Testis (tissue), 3 donors: ENCODE measurements around the gene GRHL3. TPM values are rescaled to one million over a fixed set of nuclear protein-coding genes. Genes with fewer than 3 reads are reported as not detected.

Experiments used
- DNase-seq: peaks from one replicate; pipeline ENCODE4 v3.0.0-alpha.2; 2019
- H3K27ac ChIP-seq, 2 donors: fragments of 200-600 bp; sonication (generic); one replicate each; pipeline ENCODE4 v1.5.1; 2019
- H3K27me3 ChIP-seq: fragments of 200-600 bp; sonication (generic); one replicate; pipeline ENCODE4 v1.5.1; 2019
- H3K36me3 ChIP-seq: fragments of 200-600 bp; sonication (generic); one replicate; pipeline ENCODE4 v1.5.1; 2017; ENCODE audit warnings: low read depth; ENCODE audit errors: missing control alignments
- H3K4me1 ChIP-seq: fragments of 200-600 bp; sonication (generic); one replicate; pipeline ENCODE4 v1.5.1; 2019
- H3K4me3 ChIP-seq, 2 donors: fragments of 200-600 bp; sonication (generic); one replicate each; pipeline ENCODE4 v1.5.1; 2017 to 2019
- H3K9me3 ChIP-seq: fragments of 200-600 bp; sonication (generic); one replicate; pipeline ENCODE4 v1.5.1; 2017
- CTCF ChIP-seq, 3 experiments: fragments of 450-650 bp in 2 of 3; fragments of 200-600 bp in 1 of 3; sonication (generic) in 1 of 3; IDR thresholded peaks; one replicate each; pipeline ENCODE4 v1.5.1; 2016 to 2019; ENCODE audit warnings: antibody characterized with exemption in 3 of 3, mild to moderate bottlenecking in 2 of 3, moderate library complexity in 1 of 3
- POLR2A ChIP-seq: fragments of 450-650 bp; IDR thresholded peaks from one replicate; pipeline ENCODE4 v1.6.1; 2017; ENCODE audit warnings: antibody characterized with exemption, mild to moderate bottlenecking, moderate library complexity
- WGBS, 2 donors: methylation state at CpG; one replicate each; pipeline ENCODE4 v1.1.5; 2018; 5-methylcytosine and 5-hydroxymethylcytosine counted together
- intact Hi-C: fragments of 100-400 bp; cut with DNase I; formaldehyde crosslinking; loops from one replicate; pipeline ENCODE4 v1.15.1; 2023; ENCODE audit warnings: low total_unique reads
- polyA plus RNA-seq: library from polyadenylated mRNA; stranded (reverse); fragments of 350-450 nt; fragmentation: Illumina TruSeq; extraction: RNeasy Lipid Tissue Mini Kit (QIAGEN cat#74804); gene quantifications from one replicate; pipeline ENCODE4 v1.2.3, GENCODE V29; 2014; ENCODE audit warnings: low read depth, low replicate concordance; ENCODE audit not compliant: insufficient read depth
- total RNA-seq, 2 donors: library from RNA; depleted of rRNA; stranded (reverse); fragments of >200 nt; gene quantifications; one replicate each; pipeline ENCODE4 v1.2.3, GENCODE V29; 2016

GRHL3 gene
- total and polyA plus RNA-seq, 3 donors from 2014 or later = 2.7 to 9.5 (median 3.2) TPM

- Histone ChIP-seq H3K36me3 (no peaks in the 10 kb centered on the region), H3K27me3 (no peaks in the 10 kb centered on the region), H3K9me3 (no peaks in the 10 kb centered on the region), H3K4me1 (no peaks in the 10 kb centered on the region), H3K27ac (no peak overlapping the region), H3K4me3 (no peak overlapping the region)
- TF ChIP-seq CTCF (IDR thresholded peaks at IDR 0.05) = no peak
- TF ChIP-seq POLR2A = no peak
- intact Hi-C loops = no loop called here
- no peak for DNase-seq
These were observed 8.3 kb downstream of the GRHL3 start for GRCh38 chr1:24327486-24327885.

GRCh38 chr1:24327891-24328290 is 8.7 kb downstream of the GRHL3 start:
- Histone ChIP-seq H3K27ac (no peak overlapping the region), H3K27me3 (no peaks in the 10 kb centered on the region), H3K4me3 (no peak overlapping the region), H3K9me3 (no peaks in the 10 kb centered on the region), H3K36me3 (no peaks in the 10 kb centered on the region), H3K4me1 (no peaks in the 10 kb centered on the region)
- intact Hi-C loops = no loop called here
- no peak for TF ChIP-seq CTCF (IDR thresholded peaks at IDR 0.05)
- TF ChIP-seq POLR2A = no peak
- WGBS, 2 donors = 69 to 76% methylated on average over 2 of the region's 2 CpGs
- no peak for DNase-seq

GRCh38 chr1:24329331-24329730 is 10.2 kb downstream of the GRHL3 start:
- Histone ChIP-seq H3K27me3 (no peaks in the 10 kb centered on the region), H3K27ac (no peak overlapping the region), H3K4me1 (no peaks in the 10 kb centered on the region), H3K4me3 (no peak overlapping the region), H3K9me3 (no peaks in the 10 kb centered on the region), H3K36me3 (no peaks in the 10 kb centered on the region)
- DNase-seq = no peak
- TF ChIP-seq CTCF (IDR thresholded peaks at IDR 0.05) = no peak
- no peak for TF ChIP-seq POLR2A
- WGBS, 2 donors = 80 to 93% methylated on average over 9 of the region's 9 CpGs
- intact Hi-C loops = no loop called here

- H3K27ac ChIP-seq = no peak overlapping the region
- H3K36me3 ChIP-seq = no peaks in the 10 kb centered on the region
- DNase-seq = no peak
- H3K4me3 ChIP-seq = no peak overlapping the region
- no peaks in the 10 kb centered on the region for H3K4me1 ChIP-seq
- intact Hi-C loops = no loop called here
- H3K27me3 ChIP-seq = no peaks in the 10 kb centered on the region
- no peak for TF ChIP-seq POLR2A
- no peak for TF ChIP-seq CTCF (IDR thresholded peaks at IDR 0.05)
- WGBS, 2 donors = 88 to 93% methylated on average over 2 of the region's 2 CpGs
- H3K9me3 ChIP-seq = no peaks in the 10 kb centered on the region
These were observed 10.8 kb downstream of the GRHL3 start for GRCh38 chr1:24329797-24330543.
